Right lobe of liver (tissue), 6 donors: ENCODE measurements around the gene REPS2. TPM values are rescaled to one million over a fixed set of nuclear protein-coding genes. Genes with fewer than 3 reads are reported as not detected.

Experiments used
- ATAC-seq, 4 donors: fragments of 200-7000 bp; cut with Tn5 transposase; one replicate each; pipeline ENCODE4 v1.9.1; 2020; ENCODE audit warnings: mild to moderate bottlenecking in 4 of 4, moderate library complexity in 4 of 4
- DNase-seq, 3 donors: peaks; one replicate each; pipeline ENCODE4 v3.0.0-alpha.2; 2020
- H3K27ac ChIP-seq, 3 donors: fragments of 200-600 bp; one replicate each; pipeline ENCODE4 v1.8.0; 2022
- H3K27me3 ChIP-seq, 2 donors: fragments of 200-600 bp; one replicate each; pipeline ENCODE4 v1.8.0; 2022
- H3K36me3 ChIP-seq, 4 donors: fragments of 200-600 bp; sonication (generic) in 1 of 4; one replicate each; pipeline versions ENCODE4 v1.5.1 to v1.8.0; 2017 to 2022; ENCODE audit warnings: control low read depth in 1 of 4
- H3K4me1 ChIP-seq, 4 donors: fragments of 200-600 bp; sonication (generic) in 1 of 4; one replicate each; pipeline versions ENCODE4 v1.5.1 to v1.8.0; 2017 to 2022; ENCODE audit warnings: control low read depth in 1 of 4
- H3K4me3 ChIP-seq, 3 donors: fragments of 200-600 bp; one replicate each; pipeline ENCODE4 v1.8.0; 2022
- H3K9me3 ChIP-seq, 4 donors: fragments of 200-600 bp; sonication (generic) in 1 of 4; one replicate each; pipeline versions ENCODE4 v1.5.1 to v1.8.0; 2017 to 2022; ENCODE audit warnings: control low read depth in 1 of 4
- CTCF ChIP-seq, 4 donors: fragments of 200-600 bp in 3 of 4; fragments of 450-650 bp in 1 of 4; IDR thresholded peaks; one replicate each; pipeline versions ENCODE4 v1.5.1 to v1.8.0; 2016 to 2022; ENCODE audit warnings: antibody characterized with exemption in 4 of 4, mild to moderate bottlenecking in 2 of 4
- POLR2A ChIP-seq: fragments of 450-650 bp; IDR thresholded peaks from one replicate; pipeline ENCODE4 v1.6.1; 2017; ENCODE audit warnings: antibody characterized with exemption, mild to moderate bottlenecking
- WGBS: methylation state at CpG from one replicate; pipeline ENCODE4 v1.1.6; 2018; ENCODE audit warnings: low coverage, low lambda C conversion rate; ENCODE audit not compliant: insufficient coverage; ENCODE audit errors: missing lambda C conversion rate; 5-methylcytosine and 5-hydroxymethylcytosine counted together
- intact Hi-C, 2 donors: fragments of 100-400 bp; cut with DNase I; formaldehyde crosslinking; loops; one replicate each; pipeline versions ENCODE4 v1.11.2 to v1.14.1; 2022
- total RNA-seq, 6 experiments: library from RNA; depleted of rRNA in 2 of 6; stranded (reverse); fragments of >200 nt in 2 of 6; fragmentation: NEBNext Ultra II Directional in 3 of 6; extraction: Animal tissue kit (Norgen Biotek cat#: 25700) in 3 of 6; gene quantifications; one replicate each; pipeline versions ENCODE4 v1.1.0 to v1.2.4, GENCODE V29; 2016 to 2023
- donor health status: DM: no; HTN: yes; CAD: no.
- donor health status: DM: no; HTN: no; CAD: no.
- donor health status: DM: no; HTN: no; CAD: no.
- donor health status: DM: no; HTN: yes; CAD: no.
- donor health status: DM: no; HTN: yes; CAD: no.

Gene REPS2
- total RNA-seq, 6 experiments from 2014 or later, result 6.0 to 16.7 (median 13.1) TPM

GRCh38 chrX:17154001-17154400 lies 207.5 kb downstream of the REPS2 start:
- H3K4me3 ChIP-seq, result no peak overlapping the region
- no peak overlapping the region for H3K27ac ChIP-seq
- no peaks in the 10 kb centered on the region for H3K36me3 ChIP-seq
- H3K27me3 ChIP-seq, result no peaks in the 10 kb centered on the region
- DNase-seq (no peak), ATAC-seq (no peak)
- TF ChIP-seq POLR2A (no peak), CTCF (IDR thresholded peaks at IDR 0.05) (no peak)
- 89% methylated on average over 1 of the region's 2 CpGs for WGBS
- H3K4me1 ChIP-seq, result no peaks in the 10 kb centered on the region
- no peaks in the 10 kb centered on the region for H3K9me3 ChIP-seq
- intact Hi-C loops, result no loop called here

GRCh38 chrX:17160975-17161374 lies 214.5 kb downstream of the REPS2 start:
- H3K4me1 ChIP-seq, result no peaks in the 10 kb centered on the region
- peaks cover 0 to 18% (median 0%) of the 10 kb centered on the region in 4 donors for H3K9me3 ChIP-seq
- H3K27me3 ChIP-seq, result no peaks in the 10 kb centered on the region
- no peaks in the 10 kb centered on the region for H3K36me3 ChIP-seq
- no peak overlapping the region for H3K27ac ChIP-seq
- intact Hi-C loops, result no loop called here
- TF ChIP-seq POLR2A (no peak), CTCF (IDR thresholded peaks at IDR 0.05) (peak in 1 of 4 donors; percentile 8)
- ATAC-seq (no peak), DNase-seq (no peak)
- WGBS, result 100% methylated on average over 1 of the region's 1 CpG
- H3K4me3 ChIP-seq, result no peak overlapping the region

GRCh38 chrX:17161991-17162390 lies 215.5 kb downstream of the REPS2 start:
- 88% methylated on average over 1 of the region's 1 CpG for WGBS
- ATAC-seq, result no peak
- no peaks in the 10 kb centered on the region for H3K27me3 ChIP-seq

GRCh38 chrX:17164079-17164478 lies 217.6 kb downstream of the REPS2 start:
- ATAC-seq, result no peak
- intact Hi-C loops, result no loop called here

More at GRCh38 chrX:17161991-17162390, 215.5 kb downstream of the REPS2 start:
- no peak for TF ChIP-seq CTCF (IDR thresholded peaks at IDR 0.05)
- no peak for TF ChIP-seq POLR2A
- intact Hi-C loops, result no loop called here
- H3K9me3 ChIP-seq, result peaks cover 0 to 18% (median 0%) of the 10 kb centered on the region in 4 donors
- no peaks in the 10 kb centered on the region for H3K36me3 ChIP-seq
- H3K4me3 ChIP-seq, result no peak overlapping the region
- no peak overlapping the region for H3K27ac ChIP-seq
- DNase-seq, result no peak
- H3K4me1 ChIP-seq, result no peaks in the 10 kb centered on the region

More at GRCh38 chrX:17164079-17164478, 217.6 kb downstream of the REPS2 start:
- no peak for DNase-seq
- Histone ChIP-seq H3K27me3 (no peaks in the 10 kb centered on the region), H3K4me3 (no peak overlapping the region), H3K27ac (no peak overlapping the region), H3K9me3 (peaks cover 0 to 18% (median 0%) of the 10 kb centered on the region in 4 donors), H3K36me3 (no peaks in the 10 kb centered on the region), H3K4me1 (no peaks in the 10 kb centered on the region)
- TF ChIP-seq POLR2A, result no peak
- TF ChIP-seq CTCF (IDR thresholded peaks at IDR 0.05), result no peak
- 89% methylated on average over 1 of the region's 1 CpG for WGBS
